HCT116 (cell line): ENCODE measurements around the gene SLC39A13. TPM values are rescaled to one million over a fixed set of nuclear protein-coding genes. Genes with fewer than 3 reads are reported as not detected.

ENCODE experiments used
- ATAC-seq: fragments of 200-7000 bp; cut with Tn5 transposase; 2 replicates; pipeline ENCODE4 v1.9.1; 2020; ENCODE audit warnings: mild to moderate bottlenecking, moderate library complexity
- BruUV-seq: library from RNA; stranded (reverse); fragments of 400-500 nt; replicated peaks from 2 replicates; lab custom pipeline; 2021; lab: Mats Ljungman, UMichigan
- CTCF ChIA-PET: fragments of 300-600 bp; sonication (Branson Sonifier 250); formaldehyde crosslinking; loops from one replicate; lab custom pipeline; 2021; ENCODE audit warnings: antibody characterized with exemption; lab: Charles Lee
- POLR2A ChIA-PET: fragments of 300-600, 350-600 bp; sonication (Branson Sonifier 250); formaldehyde crosslinking; loops from one replicate; lab custom pipeline; 2021; ENCODE audit warnings: antibody characterized with exemption; lab: Charles Lee
- RAD21 ChIA-PET, 2 experiments: fragments of 300-600 bp; sonication (Branson Sonifier 250); formaldehyde crosslinking; loops; one replicate each; lab custom pipeline; 2023; ENCODE audit warnings: low total read pairs in 2 of 2; ENCODE audit not compliant: uncharacterized antibody in 2 of 2, unreplicated experiment in 2 of 2, low non-redundant PET in 1 of 2; lab: Charles Lee
- DNase-seq: peaks from one replicate; pipeline ENCODE4 v3.0.0-alpha.2; 2010; ENCODE audit warnings: low read depth, low spot score
- H2AFZ ChIP-seq: fragments of 200-600 bp; shearing (Covaris generic), sonication (generic); 2 replicates; pipeline ENCODE4 v1.6.1; 2017; ENCODE audit warnings: low read depth, mixed run types, mixed read lengths, antibody characterized with exemption, low read length; ENCODE audit not compliant: poor library complexity, severe bottlenecking
- H3K27ac ChIP-seq: 2 replicates; pipeline ENCODE4 v1.5.1; 2012; ENCODE audit warnings: low read depth, low read length
- H3K27me3 ChIP-seq: fragments of 200-600 bp; sonication (generic); 2 replicates; pipeline ENCODE4 v1.6.1; 2016; ENCODE audit warnings: mixed run types, low read length, mixed read lengths; ENCODE audit not compliant: insufficient read depth
- H3K36me3 ChIP-seq, 2 experiments: fragments of 200-500 bp in 1 of 2; fragments of 200-600 bp in 1 of 2; sonication (Bioruptor generic) in 1 of 2; sonication (generic) in 1 of 2; 2 replicates each; pipeline versions ENCODE4 v1.5.1 to v1.6.1; 2014 to 2016; ENCODE audit warnings: low read length in 2 of 2, inconsistent platforms in 1 of 2, mixed read lengths in 1 of 2, mixed run types in 1 of 2; ENCODE audit not compliant: insufficient read depth in 2 of 2, control insufficient read depth in 1 of 2
- H3K4me1 ChIP-seq, 2 experiments: fragments of 200-600 bp in 1 of 2; sonication (generic) in 1 of 2; 2 replicates each; pipeline versions ENCODE4 v1.5.1 to v1.6.1; 2012 to 2017; ENCODE audit warnings: low read length in 2 of 2, inconsistent platforms in 1 of 2, mild to moderate bottlenecking in 1 of 2, mixed read lengths in 1 of 2, mixed run types in 1 of 2, moderate library complexity in 1 of 2; ENCODE audit not compliant: insufficient read depth in 2 of 2, control insufficient read depth in 1 of 2
- H3K4me2 ChIP-seq: fragments of 200-600 bp; sonication (generic); 2 replicates; pipeline ENCODE4 v1.6.1; 2017; ENCODE audit warnings: mixed run types, low read length, mixed read lengths
- H3K4me3 ChIP-seq, 2 experiments: fragments of 200-600 bp in 1 of 2; sonication (generic) in 1 of 2; replicated peaks in 1 of 2; 2 replicates each; pipeline ENCODE4 v1.5.1; 2011 to 2016; ENCODE audit warnings: low read length in 2 of 2, control low read depth in 1 of 2, low read depth in 1 of 2, mild to moderate bottlenecking in 1 of 2, mixed read lengths in 1 of 2, mixed run types in 1 of 2
- H3K79me2 ChIP-seq: fragments of 200-600 bp; sonication (generic); 2 replicates; pipeline ENCODE4 v1.6.1; 2017; ENCODE audit warnings: mild to moderate bottlenecking, mixed run types, low read length, moderate library complexity, mixed read lengths; ENCODE audit not compliant: insufficient read depth
- H3K9ac ChIP-seq: fragments of 200-600 bp; sonication (generic); 2 replicates; pipeline ENCODE4 v1.6.1; 2016; ENCODE audit warnings: low read length, mixed read lengths
- H3K9me2 ChIP-seq: fragments of 200-600 bp; sonication (generic), shearing (Covaris generic); 2 replicates; pipeline ENCODE4 v1.6.1; 2017; ENCODE audit warnings: mixed run types, mild to moderate bottlenecking, moderate library complexity; ENCODE audit not compliant: insufficient read depth
- H3K9me3 ChIP-seq, 2 experiments: fragments of 200-500 bp in 1 of 2; fragments of 200-600 bp in 1 of 2; sonication (Bioruptor generic) in 1 of 2; sonication (generic) in 1 of 2; 2 replicates each; pipeline ENCODE4 v1.6.1; 2014 to 2017; ENCODE audit warnings: low read length in 2 of 2, mixed read lengths in 2 of 2, inconsistent platforms in 1 of 2, low read depth in 1 of 2, mild to moderate bottlenecking in 1 of 2, mixed run types in 1 of 2, moderate library complexity in 1 of 2; ENCODE audit not compliant: control insufficient read depth in 1 of 2, insufficient read depth in 1 of 2
- H4K20me1 ChIP-seq: fragments of 200-600 bp; sonication (generic), shearing (Covaris generic); 2 replicates; pipeline ENCODE4 v1.6.1; 2017; ENCODE audit warnings: mixed run types, mild to moderate bottlenecking, moderate library complexity; ENCODE audit not compliant: insufficient read depth
- ATF3 ChIP-seq: IDR thresholded peaks from 2 replicates; pipeline ENCODE4 v1.6.1; 2012
- CBX3 ChIP-seq: IDR thresholded peaks from 2 replicates; pipeline ENCODE4 v1.6.1; 2012; ENCODE audit warnings: low read depth
- CEBPB ChIP-seq: IDR thresholded peaks from 2 replicates; pipeline ENCODE4 v1.6.1; 2012; ENCODE audit warnings: low read depth
- CTCF ChIP-seq, 3 experiments: fragments of 200-600 bp in 1 of 3; sonication (generic) in 1 of 3; IDR thresholded peaks in 2 of 3; conservative IDR thresholded peaks in 1 of 3; 2 replicates each; pipeline ENCODE4 v1.5.1; 2012 to 2017; ENCODE audit warnings: low read depth in 2 of 3, low read length in 2 of 3, antibody characterized with exemption in 1 of 3, borderline replicate concordance in 1 of 3, control low read depth in 1 of 3, mild to moderate bottlenecking in 1 of 3, mixed read lengths in 1 of 3, mixed run types in 1 of 3, moderate library complexity in 1 of 3; ENCODE audit not compliant: insufficient read depth in 1 of 3
- EGR1 ChIP-seq: IDR thresholded peaks from 2 replicates; pipeline ENCODE4 v1.6.1; 2012; ENCODE audit warnings: low read depth
- ELF1 ChIP-seq: IDR thresholded peaks from 2 replicates; pipeline ENCODE4 v1.6.1; 2012; ENCODE audit warnings: low read depth, borderline replicate concordance
- EZH2 ChIP-seq: fragments of 200-600 bp; sonication (generic); IDR thresholded peaks from 2 replicates; pipeline ENCODE4 v1.6.1; 2017; ENCODE audit warnings: antibody characterized with exemption, mixed run types
- POLR2AphosphoS5 ChIP-seq: IDR thresholded peaks from 2 replicates; pipeline ENCODE4 v1.6.1; 2011; ENCODE audit warnings: mild to moderate bottlenecking, low read depth, low read length, moderate library complexity
- RAD21 ChIP-seq: IDR thresholded peaks from 2 replicates; pipeline ENCODE4 v1.6.1; 2012; ENCODE audit warnings: low read depth, mild to moderate bottlenecking
- REST ChIP-seq: IDR thresholded peaks from 2 replicates; pipeline ENCODE4 v1.6.1; 2012; ENCODE audit warnings: low read depth
- SIN3A ChIP-seq: IDR thresholded peaks from 2 replicates; pipeline ENCODE4 v1.6.1; 2012; ENCODE audit warnings: low read depth
- SRF ChIP-seq: IDR thresholded peaks from 2 replicates; pipeline ENCODE4 v1.6.1; 2012; ENCODE audit warnings: low read depth
- TCF7L2 ChIP-seq: IDR thresholded peaks from 2 replicates; pipeline ENCODE4 v1.7.0; 2011; ENCODE audit warnings: borderline replicate concordance, inconsistent platforms; ENCODE audit not compliant: insufficient read depth, insufficient read length; ENCODE audit errors: extremely low read depth
- YY1 ChIP-seq: IDR thresholded peaks from 2 replicates; pipeline ENCODE4 v1.6.1; 2011; ENCODE audit warnings: low read length, low read depth, moderate library complexity, mild to moderate bottlenecking; ENCODE audit not compliant: insufficient replicate concordance; ENCODE audit errors: extremely low read depth
- ZBTB33 ChIP-seq: IDR thresholded peaks from 2 replicates; pipeline ENCODE4 v1.6.1; 2011; ENCODE audit warnings: mild to moderate bottlenecking, low read length, moderate library complexity; ENCODE audit not compliant: insufficient replicate concordance; ENCODE audit errors: extremely low read depth
- ZFX ChIP-seq: fragments of 450-650 bp; IDR thresholded peaks from 2 replicates; pipeline ENCODE4 v1.6.1; 2017
- ZNF274 ChIP-seq: fragments of 200-500 bp; sonication (Bioruptor generic); IDR thresholded peaks from 2 replicates; pipeline ENCODE4 v1.6.1; 2014; ENCODE audit warnings: mild to moderate bottlenecking, low read depth, low read length, inconsistent platforms
- intact Hi-C: fragments of 100-400 bp; cut with micrococcal nuclease; formaldehyde crosslinking; loops from 2 replicates; pipeline ENCODE4 v1.10.0; 2022
- total RNA-seq: library from RNA; stranded (reverse); gene quantifications from one replicate; pipeline ENCODE4 v1.2.1, GENCODE V29; 2021; ENCODE audit not compliant: unreplicated experiment

SLC39A13 gene
- total RNA-seq, 1 experiment from 2014 or later = 23.9 TPM

GRCh38 chr11:47378836-47379170 is 29.6 kb upstream of the SLC39A13 start:
- no TSS peak for BruUV-seq
- H3K36me3 ChIP-seq = no peaks in the 10 kb centered on the region
- ChIA-PET CTCF (no interaction called here), RAD21 (no interaction called here), POLR2A (no interaction called here)
- DNase-seq (no peak), ATAC-seq (no peak)
- no peaks in the 10 kb centered on the region for H3K9me3 ChIP-seq
- no peaks in the 10 kb centered on the region for H3K79me2 ChIP-seq
- no peaks in the 10 kb centered on the region for H3K9me2 ChIP-seq
- H3K4me3 ChIP-seq = no peak overlapping the region
- no peaks in the 10 kb centered on the region for H3K27me3 ChIP-seq
- H3K4me1 ChIP-seq = peaks cover 11 to 26% of the 10 kb centered on the region in 2 experiments; a peak in 3 of 4 replicates
- H3K9ac ChIP-seq = no peak overlapping the region
- no peak overlapping the region for H2AFZ ChIP-seq
- H4K20me1 ChIP-seq = no peaks in the 10 kb centered on the region
- intact Hi-C loops = no loop called here
- TF ChIP-seq REST (no peak), TCF7L2 (no peak), SIN3A (no peak), YY1 (no peak), ZFX (no peak), ATF3 (no peak), SRF (no peak), ELF1 (no peak), CBX3 (no peak), CTCF (IDR thresholded peaks at IDR 0.05 in 2 of 3, conservative IDR thresholded peaks at IDR 0.05 in 1 of 3; ENCODE audit: borderline replicate concordance in 1 of 3, insufficient read depth in 1 of 3, low read depth in 2 of 3, low read length in 2 of 3) (no peak), CEBPB (no peak), ZBTB33 (no peak), ZNF274 (no peak), RAD21 (no peak), EZH2 (no peak), EGR1 (no peak), POLR2AphosphoS5 (no peak)
- H3K27ac ChIP-seq = no peak overlapping the region
- no peak overlapping the region for H3K4me2 ChIP-seq
